HTERT RPE-1 (cell line): Measurements from ENCODE around the gene ASPHD2.

Experiments used
- in situ Hi-C: fragments of 300-500 bp; cut with MboI; formaldehyde crosslinking; loops from 4 replicates; pipeline ENCODE4 v1.14.3; 2020; ENCODE audit warnings: low sequenced_read_pairs

The ASPHD2 gene

GRCh38 chr22:26471522-26471921, 42.5 kb downstream of the ASPHD2 start:
- in situ Hi-C loops, result no loop called here

DNA sequence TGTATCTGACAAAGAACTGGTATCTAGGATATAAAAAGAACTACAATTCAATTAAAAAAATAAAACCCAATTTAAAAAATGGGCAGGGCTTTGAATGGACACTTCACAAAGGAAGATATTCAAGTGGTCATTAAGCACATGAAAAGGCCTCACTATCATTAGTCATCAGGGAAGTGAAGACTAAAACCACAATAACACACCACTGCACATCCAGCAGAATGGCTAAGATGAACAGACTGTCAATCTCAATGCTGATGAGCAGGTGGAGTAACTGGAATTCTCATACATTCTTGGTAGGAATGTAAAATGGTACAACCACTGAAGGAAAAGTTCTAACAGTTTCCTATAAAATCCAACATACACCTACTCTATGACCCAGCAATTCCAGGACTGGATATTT, 45.6 kb downstream of the ASPHD2 start:
- in situ Hi-C loops, result no loop called here

DNA sequence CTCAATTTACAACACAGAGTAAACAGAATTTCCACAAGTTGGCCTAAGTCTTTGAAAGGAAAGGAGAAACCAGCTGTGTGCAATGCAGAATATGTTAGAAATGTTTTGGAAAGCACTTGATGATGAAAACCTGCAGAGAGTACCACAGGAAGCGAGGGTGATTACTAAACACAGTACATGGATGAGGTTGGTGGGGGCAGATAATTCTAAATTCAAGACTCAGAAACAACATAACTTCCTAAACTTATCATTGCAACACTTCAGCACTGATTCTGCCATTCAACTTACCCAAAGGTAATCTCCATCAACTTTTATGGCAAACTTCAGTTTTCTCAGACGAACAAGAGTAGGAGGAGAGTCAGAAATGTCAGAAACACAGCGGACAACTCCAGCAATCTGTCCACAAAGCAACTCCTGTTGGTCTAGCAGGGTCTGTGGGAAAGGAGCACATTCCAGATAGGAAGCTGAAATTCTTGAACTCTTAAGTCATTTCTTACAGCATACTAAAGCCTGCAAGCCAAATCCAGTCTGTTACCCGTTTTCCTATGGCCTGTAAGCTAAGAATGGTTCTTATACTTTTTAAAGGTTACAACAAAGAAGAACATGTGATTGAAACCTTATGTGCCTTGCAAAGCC, 47.8 kb downstream of the ASPHD2 start:
- in situ Hi-C loops, result no loop called here

GRCh38 chr22:26477341-26477731, 48.3 kb downstream of the ASPHD2 start:
- in situ Hi-C loops, result no loop called here

DNA sequence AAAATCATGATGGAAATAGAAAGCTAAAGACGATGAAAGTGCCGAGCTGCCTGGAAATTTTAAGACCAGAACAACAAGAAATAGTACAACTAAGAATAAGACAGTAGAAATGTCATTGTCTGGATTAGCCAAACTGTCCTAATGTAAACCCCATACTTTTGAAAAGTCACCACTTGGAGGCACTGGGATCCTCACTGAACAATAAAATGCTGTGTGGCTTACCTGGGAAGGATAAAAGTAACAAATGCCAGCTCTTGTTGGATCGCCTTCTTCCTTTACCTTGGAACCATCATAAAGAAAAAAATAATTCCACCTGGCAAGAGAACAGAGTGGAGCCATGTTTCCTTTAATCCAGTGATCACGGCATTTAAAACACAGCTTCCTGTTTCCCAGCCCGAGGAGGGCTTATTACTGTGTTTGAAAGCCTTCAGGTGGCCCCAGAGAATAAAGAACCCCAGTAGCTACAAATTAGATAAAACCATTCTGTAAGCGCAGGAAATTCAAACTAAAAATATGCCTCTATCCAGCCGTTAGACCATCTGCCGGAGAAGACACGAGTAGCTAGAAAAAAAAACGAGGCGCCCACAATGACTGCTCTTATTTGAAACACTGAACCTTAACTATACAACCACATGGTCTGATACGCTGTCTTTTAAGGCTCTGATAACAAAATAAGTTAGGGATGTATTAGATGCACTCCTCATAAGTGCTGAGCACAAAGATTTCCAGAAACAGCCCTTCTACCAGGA, 50.2 kb downstream of the ASPHD2 start:
- in situ Hi-C loops, result no loop called here

DNA sequence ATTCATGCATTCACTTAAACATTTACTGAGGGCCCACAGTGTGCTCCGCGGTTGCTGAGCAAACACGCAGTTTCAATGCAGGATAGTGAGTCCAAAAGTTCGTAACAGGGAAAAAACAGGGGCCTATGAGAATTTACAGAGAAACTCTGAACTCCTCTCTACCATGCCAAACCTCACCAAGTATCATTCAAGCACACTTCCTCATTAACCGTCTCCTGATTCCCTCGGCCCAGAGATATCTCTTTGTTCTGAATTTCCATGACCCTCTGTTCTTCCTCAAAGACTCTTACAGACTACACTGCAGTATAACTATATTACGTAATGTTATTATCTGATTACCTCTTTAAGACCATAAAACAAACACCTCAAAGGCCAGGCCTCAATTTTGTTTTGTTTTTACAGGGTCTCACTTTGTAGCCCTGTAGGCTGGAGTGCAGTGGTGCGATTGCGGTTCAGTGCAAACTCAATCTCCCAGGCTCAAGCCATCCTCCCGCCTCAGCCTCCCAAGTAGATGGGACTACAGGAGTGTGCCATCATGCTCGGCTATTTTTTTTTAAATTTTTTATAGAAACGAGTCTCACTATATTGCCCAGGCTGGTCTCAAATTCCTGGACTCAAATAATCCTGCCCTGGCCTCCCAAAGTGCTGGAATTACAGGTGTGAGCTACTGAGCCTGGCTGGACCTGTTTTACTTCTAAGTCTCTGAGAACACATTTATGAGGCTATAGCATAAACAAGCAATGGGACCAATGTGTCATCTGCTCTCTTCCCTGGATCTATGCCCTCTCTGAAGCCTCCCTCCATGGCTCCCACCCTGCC, 50.9 kb downstream of the ASPHD2 start:
- in situ Hi-C loops, result no loop called here

DNA sequence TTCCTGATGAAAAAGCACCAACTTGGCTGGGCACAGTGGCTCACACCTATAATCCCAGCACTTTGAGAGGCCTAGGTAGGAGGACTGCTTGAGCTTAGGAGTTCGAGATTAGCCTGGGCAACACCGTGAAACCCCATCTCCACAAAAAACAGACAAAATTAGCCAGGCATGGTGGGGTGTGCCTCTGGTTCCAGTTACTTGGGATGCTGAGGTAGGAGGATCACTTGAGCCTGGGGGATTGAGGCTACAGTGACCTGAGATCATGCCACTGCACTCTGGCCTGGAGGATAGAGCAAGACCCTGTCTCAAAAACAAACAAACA, 51.5 kb downstream of the ASPHD2 start:
- in situ Hi-C loops, result no loop called here

DNA sequence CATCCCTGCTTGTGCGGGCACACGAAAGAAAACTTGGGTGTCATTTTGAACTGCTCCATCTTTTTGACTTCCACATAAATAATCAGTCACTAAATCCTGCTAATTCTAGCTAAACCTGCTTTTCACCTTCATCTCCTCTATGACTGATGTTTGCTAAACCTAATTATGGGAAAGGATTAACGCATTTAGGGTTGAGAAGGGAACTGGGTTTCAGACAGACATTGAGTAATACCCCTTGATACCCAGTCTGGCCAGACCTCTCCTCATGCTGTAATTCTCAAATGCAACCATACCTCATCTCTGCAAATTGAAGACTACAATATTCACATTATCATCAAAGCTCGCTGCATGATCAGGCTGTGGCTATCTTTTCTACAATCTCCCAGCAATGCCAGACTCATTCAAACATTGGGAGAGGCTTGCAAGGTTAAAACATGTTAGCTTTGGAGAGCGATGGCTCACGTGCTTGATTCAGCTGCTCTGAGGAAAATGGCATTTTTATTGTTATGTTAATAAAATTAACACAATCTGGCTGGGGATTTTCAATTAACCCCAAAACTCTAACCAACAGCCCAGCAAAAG, 52.1 kb downstream of the ASPHD2 start:
- in situ Hi-C loops, result no loop called here

DNA sequence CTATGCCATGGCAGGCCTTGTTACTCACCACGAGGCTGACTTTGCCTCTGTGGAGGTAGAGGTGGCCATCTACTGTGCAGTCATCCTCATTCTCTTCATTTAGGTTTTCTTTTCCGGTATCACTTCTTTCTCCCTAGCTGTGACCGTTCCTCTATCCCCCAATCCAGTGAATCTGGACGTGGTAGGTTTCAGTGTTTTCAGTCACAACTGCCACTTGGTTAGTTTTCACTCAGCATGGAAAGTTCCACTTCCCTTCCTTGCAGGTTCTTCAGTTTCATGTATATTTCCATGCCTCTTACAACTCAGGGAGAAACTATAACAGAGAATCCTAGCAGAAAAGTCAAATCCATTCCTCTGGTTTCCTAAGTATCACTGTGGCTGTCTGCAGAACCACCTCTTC, 52.6 kb downstream of the ASPHD2 start:
- in situ Hi-C loops, result no loop called here

DNA sequence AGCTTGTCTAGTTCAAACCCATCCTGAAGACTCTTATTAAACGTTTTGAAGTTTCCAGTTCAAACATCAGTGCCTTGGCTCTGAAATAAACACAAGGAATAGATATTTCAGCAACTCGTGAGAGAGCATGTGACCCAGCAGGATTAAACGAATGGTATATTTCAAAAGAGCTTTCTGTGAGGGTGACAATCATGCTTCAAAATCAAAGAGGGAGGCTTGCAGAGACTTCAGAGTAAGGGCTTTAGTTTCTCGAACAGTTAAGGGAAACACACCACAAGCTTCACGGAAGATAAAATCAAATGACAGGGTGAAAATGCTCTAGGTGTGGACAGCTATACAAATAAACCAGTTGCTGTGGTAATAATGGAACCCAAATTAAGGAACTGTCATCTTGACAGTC, 53.1 kb downstream of the ASPHD2 start:
- in situ Hi-C loops, result no loop called here

DNA sequence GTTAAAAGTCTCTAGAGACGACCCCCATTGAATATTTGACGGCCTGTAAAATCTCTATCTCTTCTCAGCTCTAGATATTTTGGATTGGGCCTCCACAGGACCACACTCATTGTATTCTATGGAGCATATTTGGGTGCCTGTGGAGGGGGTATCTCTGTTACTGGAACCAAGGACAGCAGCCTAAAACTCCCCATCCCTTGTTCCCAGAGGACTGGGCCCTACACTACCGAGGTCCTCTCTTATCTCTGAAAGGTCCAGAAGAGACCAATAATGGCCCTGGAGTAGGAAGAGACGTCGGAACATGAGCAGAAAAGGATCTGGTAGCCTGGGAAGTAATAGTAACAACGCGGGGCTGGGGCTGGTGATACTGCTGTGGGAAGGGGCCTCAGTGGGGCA, 54.0 kb downstream of the ASPHD2 start:
- in situ Hi-C loops, result no loop called here

- in situ Hi-C loops, result no loop called here
These were observed 54.6 kb downstream of the ASPHD2 start, which contains the start of the genes HPS4 and SRRD for GRCh38 chr22:26483439-26484359. Gene HPS4 (minus strand): TSS chr22:26483783. CDS start chr22:26481762, 2,021 bp downstream. Gene SRRD (plus strand): TSS chr22:26483877. CDS start chr22:26483891, 14 bp downstream.

GRCh38 chr22:26484360-26484706, 55.3 kb downstream of the ASPHD2 start:
- in situ Hi-C loops, result no loop called here

DNA sequence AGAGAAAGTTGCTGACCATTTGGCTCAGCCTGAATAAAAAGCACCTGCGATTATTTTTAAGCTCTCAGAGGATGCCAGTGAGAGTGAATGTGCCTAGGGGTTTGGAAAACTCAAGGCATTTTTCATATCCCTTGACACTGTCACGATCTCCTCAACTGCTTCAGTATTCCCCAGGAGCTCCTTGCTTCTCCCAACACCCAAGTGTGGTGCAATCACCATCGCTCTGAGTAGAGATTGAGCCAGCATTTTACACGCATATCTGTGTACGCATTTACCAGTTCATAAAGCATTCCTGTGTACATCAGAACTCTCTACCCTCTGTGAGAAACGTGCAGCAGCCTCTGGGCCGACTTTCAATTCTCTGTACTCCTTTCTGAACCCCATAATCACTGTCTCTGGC, 56.0 kb downstream of the ASPHD2 start:
- in situ Hi-C loops, result no loop called here

DNA sequence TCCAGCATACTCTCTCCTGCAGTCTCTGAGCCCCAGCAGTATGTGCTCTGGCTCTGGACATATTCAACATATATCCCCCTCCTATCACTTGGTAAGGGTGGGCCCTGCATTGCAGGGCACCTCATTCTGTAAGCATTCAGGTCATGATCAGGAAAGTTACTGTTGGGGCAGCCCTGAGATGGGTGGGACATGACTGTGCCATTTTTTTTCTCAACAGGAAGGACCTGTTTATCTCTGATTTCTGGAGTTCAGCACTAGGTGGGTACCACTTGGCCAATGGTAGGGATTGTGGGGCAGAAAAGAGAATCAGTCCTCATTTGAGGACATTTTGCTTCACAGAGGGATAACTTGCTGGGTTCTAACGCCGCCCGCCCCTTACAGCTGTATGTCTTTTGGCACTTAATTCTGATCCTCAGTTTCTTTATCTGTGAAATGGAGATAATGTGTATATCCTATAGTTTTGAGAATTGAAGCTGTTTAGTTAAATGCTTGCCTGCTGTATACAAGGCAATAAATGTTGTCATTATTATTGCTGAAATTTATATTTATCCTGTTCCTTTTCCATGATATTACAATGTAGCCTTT, 56.8 kb downstream of the ASPHD2 start:
- in situ Hi-C loops, result no loop called here

- in situ Hi-C loops, result no loop called here
These were observed 57.3 kb downstream of the ASPHD2 start for GRCh38 chr22:26486394-26486793.

GRCh38 chr22:26487996-26488395, 58.9 kb downstream of the ASPHD2 start:
- in situ Hi-C loops, result no loop called here

GRCh38 chr22:26489447-26490036, 60.5 kb downstream of the ASPHD2 start:
- in situ Hi-C loops, result no loop called here

DNA sequence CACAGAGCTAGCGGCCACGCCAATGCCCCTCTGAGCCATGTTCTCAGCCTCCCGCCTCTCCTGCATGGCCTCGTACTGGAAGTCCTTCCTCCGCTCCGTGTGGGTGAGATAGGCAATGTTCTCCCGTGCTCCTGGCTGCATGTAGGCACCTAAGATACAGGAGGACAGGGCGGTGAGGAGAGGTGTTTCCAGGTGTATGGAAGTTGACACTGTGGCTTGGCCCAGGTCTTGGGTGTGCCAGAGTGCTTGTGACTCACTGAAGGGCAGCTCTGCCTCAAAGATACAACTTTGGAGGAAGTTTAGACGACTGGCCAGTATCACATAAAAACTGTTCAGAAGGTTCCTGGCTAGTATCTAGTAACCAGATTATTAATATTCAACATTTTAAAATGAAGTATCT, 63.2 kb downstream of the ASPHD2 start:
- in situ Hi-C loops, result no loop called here

DNA sequence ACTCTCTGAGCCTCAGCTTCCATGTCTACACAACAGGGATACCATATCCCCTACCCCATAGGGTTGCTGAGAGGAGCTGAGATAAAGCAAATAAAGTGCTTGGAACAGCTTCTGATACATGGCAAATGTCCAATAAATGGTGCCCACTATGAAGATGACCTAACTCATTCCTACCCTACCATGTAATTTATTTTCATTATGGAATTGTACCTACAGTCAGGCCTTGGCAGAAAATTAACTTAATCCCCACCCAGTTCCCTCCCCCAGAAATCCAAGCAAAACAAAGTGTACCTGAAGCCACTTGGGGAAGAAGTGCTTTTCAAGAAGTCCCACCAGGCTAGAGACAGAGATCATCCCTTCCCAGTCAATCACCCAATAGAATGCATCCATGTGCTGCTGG, 65.4 kb downstream of the ASPHD2 start:
- in situ Hi-C loops, result no loop called here
